ENCODE results near the gene TRAF2.

TRAF2 gene

GRCh38 chr9:136945333-136946227 is 59.3 kb downstream of the TRAF2 start:
- Histone ChIP-seq H3K36me3 (ENCODE audit: control insufficient read depth in 4 of 4, insufficient read depth in 4 of 4, low read length in 3 of 4) (peaks cover 0 to 26% (median 17%) of the 10 kb centered on the region in 4 experiments), H3K9me3 (ENCODE audit: control extremely low read depth in 1 of 5, control insufficient read depth in 4 of 5, insufficient read depth in 2 of 5, low read depth in 1 of 5, low read length in 4 of 5) (no peaks in the 10 kb centered on the region), H3K27me3 (replicated peaks in 2 of 5; ENCODE audit: control insufficient read depth in 4 of 5, insufficient read depth in 5 of 5, low read length in 4 of 5) (no peaks in the 10 kb centered on the region), H3K4me1 (ENCODE audit: control extremely low read depth in 1 of 4, control insufficient read depth in 4 of 4, insufficient read depth in 4 of 4, low read length in 3 of 4) (peaks cover 0 to 35% (median 31%) of the 10 kb centered on the region in 4 experiments), H3K4me3 (ENCODE audit: control insufficient read depth in 1 of 7, extremely low read depth in 1 of 7, insufficient read depth in 4 of 7, low read depth in 2 of 7, low read length in 6 of 7) (no peak overlapping the region), H3K27ac (ENCODE audit: insufficient read depth in 1 of 2, low read depth in 1 of 2, low read length in 2 of 2, poor library complexity in 1 of 2, severe bottlenecking in 2 of 2) (no peak overlapping the region)
- ChIA-PET CTCF (interaction anchor here (1.0 to 5.7 kb wide), 7 partner anchors 8 to 102 kb away, joined by 3 to 61 read pairs (median 3); partner anchors contain the start of genes CLIC3 and FUT7), POLR2A (interaction anchor here (0.6 kb wide), 1 partner anchor 26 kb away, joined by 3 read pairs; no protein-coding TSS in a partner anchor)
- 91% methylated on average over 20 of the region's 30 CpGs for WGBS (ENCODE audit: insufficient coverage)
- no peak for DNase-seq

GRCh38 chr9:136946228-136947027 is 60.1 kb downstream of the TRAF2 start:
- WGBS (ENCODE audit: insufficient coverage), result 89% methylated on average over 25 of the region's 27 CpGs
- Histone ChIP-seq H3K4me3 (ENCODE audit: control insufficient read depth in 1 of 7, extremely low read depth in 1 of 7, insufficient read depth in 4 of 7, low read depth in 2 of 7, low read length in 6 of 7) (no peak overlapping the region), H3K36me3 (ENCODE audit: control insufficient read depth in 4 of 4, insufficient read depth in 4 of 4, low read length in 3 of 4) (peaks cover 0 to 17% (median 10%) of the 10 kb centered on the region in 4 experiments), H3K9me3 (ENCODE audit: control extremely low read depth in 1 of 5, control insufficient read depth in 4 of 5, insufficient read depth in 2 of 5, low read depth in 1 of 5, low read length in 4 of 5) (no peaks in the 10 kb centered on the region), H3K4me1 (ENCODE audit: control extremely low read depth in 1 of 4, control insufficient read depth in 4 of 4, insufficient read depth in 4 of 4, low read length in 3 of 4) (peaks cover 0 to 36% (median 32%) of the 10 kb centered on the region in 4 experiments), H3K27me3 (replicated peaks in 2 of 5; ENCODE audit: control insufficient read depth in 4 of 5, insufficient read depth in 5 of 5, low read length in 4 of 5) (no peaks in the 10 kb centered on the region), H3K27ac (ENCODE audit: insufficient read depth in 1 of 2, low read depth in 1 of 2, low read length in 2 of 2, poor library complexity in 1 of 2, severe bottlenecking in 2 of 2) (no peak overlapping the region)
- DNase-seq, result no peak
- ChIA-PET CTCF (interaction anchor here (1.0 to 5.7 kb wide), 8 partner anchors 9 to 89 kb away, joined by 3 to 61 read pairs (median 12); partner anchors contain the start of genes CLIC3 and FUT7), POLR2A (no interaction called here)

- WGBS (ENCODE audit: insufficient coverage), result 89% methylated on average over 18 of the region's 26 CpGs
- POLR2A ChIA-PET, result interaction anchor here (0.6 to 1.0 kb wide), 2 partner anchors 12 to 88 kb away, joined by 3 read pairs; no protein-coding TSS in a partner anchor
- Histone ChIP-seq H3K4me1 (ENCODE audit: control extremely low read depth in 1 of 4, control insufficient read depth in 4 of 4, insufficient read depth in 4 of 4, low read length in 3 of 4) (peaks cover 0 to 36% (median 32%) of the 10 kb centered on the region in 4 experiments), H3K27me3 (replicated peaks in 2 of 5; ENCODE audit: control insufficient read depth in 4 of 5, insufficient read depth in 5 of 5, low read length in 4 of 5) (no peaks in the 10 kb centered on the region), H3K36me3 (ENCODE audit: control insufficient read depth in 4 of 4, insufficient read depth in 4 of 4, low read length in 3 of 4) (peaks cover 0 to 9% (median 4%) of the 10 kb centered on the region in 4 experiments), H3K9me3 (ENCODE audit: control extremely low read depth in 1 of 5, control insufficient read depth in 4 of 5, insufficient read depth in 2 of 5, low read depth in 1 of 5, low read length in 4 of 5) (no peaks in the 10 kb centered on the region), H3K4me3 (ENCODE audit: control insufficient read depth in 1 of 7, extremely low read depth in 1 of 7, insufficient read depth in 4 of 7, low read depth in 2 of 7, low read length in 6 of 7) (no peak overlapping the region), H3K27ac (ENCODE audit: insufficient read depth in 1 of 2, low read depth in 1 of 2, low read length in 2 of 2, poor library complexity in 1 of 2, severe bottlenecking in 2 of 2) (no peak overlapping the region)
- CTCF ChIA-PET, result interaction anchor here (0.6 to 5.7 kb wide), 14 partner anchors 28 to 160 kb away, joined by 3 to 61 read pairs (median 6); partner anchors contain the start of genes AJM1, CLIC3, FUT7 and SAPCD2
- DNase-seq, result no peak
These were observed 60.9 kb downstream of the TRAF2 start for GRCh38 chr9:136947028-136947891.

- 51% methylated on average over 12 of the region's 15 CpGs for WGBS (ENCODE audit: insufficient coverage)
- POLR2A ChIA-PET, result interaction anchor here (1.0 kb wide), 1 partner anchor 87 kb away, joined by 3 read pairs; no protein-coding TSS in a partner anchor
- no peaks in the 10 kb centered on the region for H3K27me3 ChIP-seq (replicated peaks in 2 of 5; ENCODE audit: control insufficient read depth in 4 of 5, insufficient read depth in 5 of 5, low read length in 4 of 5)
- no peaks in the 10 kb centered on the region for H3K9me3 ChIP-seq (ENCODE audit: control extremely low read depth in 1 of 5, control insufficient read depth in 4 of 5, insufficient read depth in 2 of 5, low read depth in 1 of 5, low read length in 4 of 5)
- peaks cover 0 to 34% (median 28%) of the 10 kb centered on the region in 4 experiments for H3K4me1 ChIP-seq (ENCODE audit: control extremely low read depth in 1 of 4, control insufficient read depth in 4 of 4, insufficient read depth in 4 of 4, low read length in 3 of 4)
- H3K4me3 ChIP-seq (ENCODE audit: control insufficient read depth in 1 of 7, extremely low read depth in 1 of 7, insufficient read depth in 4 of 7, low read depth in 2 of 7, low read length in 6 of 7), result no peak overlapping the region
- no peak overlapping the region for H3K27ac ChIP-seq (ENCODE audit: insufficient read depth in 1 of 2, low read depth in 1 of 2, low read length in 2 of 2, poor library complexity in 1 of 2, severe bottlenecking in 2 of 2)
- CTCF ChIA-PET, result interaction anchor here (0.6 to 5.7 kb wide), 14 partner anchors 27 to 161 kb away, joined by 3 to 61 read pairs (median 6); partner anchors contain the start of genes AJM1, CLIC3, FUT7 and SAPCD2
- DNase-seq, result peak; percentile 16 to 26 (median 25)
- H3K36me3 ChIP-seq (ENCODE audit: control insufficient read depth in 4 of 4, insufficient read depth in 4 of 4, low read length in 3 of 4), result peaks cover 0 to 2% (median under 1%) of the 10 kb centered on the region in 4 experiments
These were observed 61.7 kb downstream of the TRAF2 start for GRCh38 chr9:136947955-136948510.

GRCh38 chr9:136949239-136949816 is 63.0 kb downstream of the TRAF2 start:
- H3K36me3 ChIP-seq (ENCODE audit: control insufficient read depth in 4 of 4, insufficient read depth in 4 of 4, low read length in 3 of 4), result no peaks in the 10 kb centered on the region
- peak overlapping the region; percentile 29 to 73 (median 68) for H3K4me3 ChIP-seq (ENCODE audit: control insufficient read depth in 1 of 7, extremely low read depth in 1 of 7, insufficient read depth in 4 of 7, low read depth in 2 of 7, low read length in 6 of 7)
- WGBS (ENCODE audit: insufficient coverage), result 17% methylated on average over 17 of the region's 22 CpGs
- no peaks in the 10 kb centered on the region for H3K9me3 ChIP-seq (ENCODE audit: control extremely low read depth in 1 of 5, control insufficient read depth in 4 of 5, insufficient read depth in 2 of 5, low read depth in 1 of 5, low read length in 4 of 5)
- ChIA-PET CTCF (interaction anchor here (2.0 to 5.7 kb wide), 4 partner anchors 52 to 86 kb away, joined by 6 to 61 read pairs (median 22); partner anchors contain the start of gene FUT7), POLR2A (no interaction called here)
- peaks cover 0 to 26% (median 20%) of the 10 kb centered on the region in 4 experiments for H3K4me1 ChIP-seq (ENCODE audit: control extremely low read depth in 1 of 4, control insufficient read depth in 4 of 4, insufficient read depth in 4 of 4, low read length in 3 of 4)
- peak overlapping the region; percentile 46 to 84 for H3K27ac ChIP-seq (ENCODE audit: insufficient read depth in 1 of 2, low read depth in 1 of 2, low read length in 2 of 2, poor library complexity in 1 of 2, severe bottlenecking in 2 of 2)
- H3K27me3 ChIP-seq (replicated peaks in 2 of 5; ENCODE audit: control insufficient read depth in 4 of 5, insufficient read depth in 5 of 5, low read length in 4 of 5), result no peaks in the 10 kb centered on the region
- DNase-seq, result no peak
